ENCODE data around the gene ESRRA.
"Not testable (repeated sequence)": the region's sequence is repeated elsewhere in the genome, so short reads cannot be mapped to it uniquely, and the experiment has no call there.

Gene ESRRA

DNA sequence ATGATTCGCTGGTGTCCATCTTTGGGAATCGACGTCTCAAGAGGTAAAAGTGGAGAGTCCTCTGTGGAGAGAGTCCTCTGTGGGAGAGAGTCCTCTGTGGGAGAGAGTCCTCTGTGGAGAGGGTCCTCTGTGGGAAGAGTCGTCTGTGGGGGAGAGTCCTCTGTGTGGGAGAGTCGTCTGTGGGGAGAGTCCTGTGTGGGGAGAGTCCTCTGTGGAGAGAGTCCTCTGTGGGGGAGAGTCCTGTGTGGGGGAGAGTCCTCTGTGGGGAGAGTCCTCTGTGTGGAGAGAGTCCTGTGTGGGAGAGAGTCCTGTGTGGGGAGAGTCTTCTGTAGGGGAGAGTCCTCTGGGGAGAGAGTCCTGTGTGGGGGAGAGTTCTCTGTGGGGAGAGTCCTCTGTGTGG is 15.7 kb downstream of the ESRRA start:
- peaks cover 31% of the 10 kb centered on the region for H3K36me3 ChIP-seq (ENCODE audit: control insufficient read depth, insufficient read depth, low read length)
- H3K4me1 ChIP-seq (ENCODE audit: control insufficient read depth, insufficient read depth, low read length): no peaks in the 10 kb centered on the region
- H3K9me3 ChIP-seq (ENCODE audit: control insufficient read depth, insufficient read depth, low read length): no peaks in the 10 kb centered on the region
- H3K4me3 ChIP-seq (ENCODE audit: low read depth, low read length): no peak overlapping the region
- no peaks in the 10 kb centered on the region for H3K27me3 ChIP-seq (ENCODE audit: control insufficient read depth, insufficient read depth, low read length)
- H3K9ac ChIP-seq (ENCODE audit: low read depth, low read length): no peak overlapping the region

DNA sequence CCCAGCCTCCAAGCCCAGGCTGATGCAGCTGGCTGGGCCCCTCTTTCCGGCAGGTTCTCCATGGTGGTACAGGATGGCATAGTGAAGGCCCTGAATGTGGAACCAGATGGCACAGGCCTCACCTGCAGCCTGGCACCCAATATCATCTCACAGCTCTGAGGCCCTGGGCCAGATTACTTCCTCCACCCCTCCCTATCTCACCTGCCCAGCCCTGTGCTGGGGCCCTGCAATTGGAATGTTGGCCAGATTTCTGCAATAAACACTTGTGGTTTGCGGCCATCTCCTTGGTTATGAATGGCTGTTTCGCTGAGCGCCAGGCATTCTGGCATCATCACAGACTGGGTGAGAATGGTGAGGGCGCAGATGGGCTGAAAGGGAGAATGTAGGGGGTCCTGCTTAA is 16.2 kb downstream of the ESRRA start:
- H3K9me3 ChIP-seq (ENCODE audit: control insufficient read depth, insufficient read depth, low read length): no peaks in the 10 kb centered on the region
- H3K27me3 ChIP-seq (ENCODE audit: control insufficient read depth, insufficient read depth, low read length): no peaks in the 10 kb centered on the region
- H3K36me3 ChIP-seq (ENCODE audit: control insufficient read depth, insufficient read depth, low read length): peaks cover 28% of the 10 kb centered on the region
- H3K4me3 ChIP-seq (ENCODE audit: low read depth, low read length): no peak overlapping the region
- no peaks in the 10 kb centered on the region for H3K4me1 ChIP-seq (ENCODE audit: control insufficient read depth, insufficient read depth, low read length)
- no peak overlapping the region for H3K9ac ChIP-seq (ENCODE audit: low read depth, low read length)

DNA sequence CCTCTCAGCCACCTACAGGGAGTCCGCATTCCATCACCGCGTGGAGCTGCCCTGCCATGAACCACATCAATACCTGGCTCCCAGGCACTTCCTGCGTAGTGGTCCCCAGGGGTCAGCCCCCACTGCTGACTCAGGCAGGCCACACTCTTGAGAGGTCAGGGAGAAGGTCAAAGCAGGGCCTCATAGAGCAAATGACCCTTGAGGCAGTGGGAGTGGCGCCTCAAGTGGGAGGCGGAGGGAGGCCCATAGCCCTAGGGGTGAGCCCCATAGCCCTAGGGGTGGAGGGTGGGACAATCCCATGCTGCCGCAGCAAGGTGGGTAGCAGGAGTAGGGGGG is 17.6 kb downstream of the ESRRA start:
- Histone ChIP-seq H3K4me1 (ENCODE audit: control insufficient read depth, insufficient read depth, low read length) (no peaks in the 10 kb centered on the region), H3K27me3 (ENCODE audit: control insufficient read depth, insufficient read depth, low read length) (no peaks in the 10 kb centered on the region), H3K9ac (ENCODE audit: low read depth, low read length) (no peak overlapping the region), H3K36me3 (ENCODE audit: control insufficient read depth, insufficient read depth, low read length) (peaks cover 28% of the 10 kb centered on the region), H3K4me3 (ENCODE audit: low read depth, low read length) (no peak overlapping the region), H3K9me3 (ENCODE audit: control insufficient read depth, insufficient read depth, low read length) (no peaks in the 10 kb centered on the region)

DNA sequence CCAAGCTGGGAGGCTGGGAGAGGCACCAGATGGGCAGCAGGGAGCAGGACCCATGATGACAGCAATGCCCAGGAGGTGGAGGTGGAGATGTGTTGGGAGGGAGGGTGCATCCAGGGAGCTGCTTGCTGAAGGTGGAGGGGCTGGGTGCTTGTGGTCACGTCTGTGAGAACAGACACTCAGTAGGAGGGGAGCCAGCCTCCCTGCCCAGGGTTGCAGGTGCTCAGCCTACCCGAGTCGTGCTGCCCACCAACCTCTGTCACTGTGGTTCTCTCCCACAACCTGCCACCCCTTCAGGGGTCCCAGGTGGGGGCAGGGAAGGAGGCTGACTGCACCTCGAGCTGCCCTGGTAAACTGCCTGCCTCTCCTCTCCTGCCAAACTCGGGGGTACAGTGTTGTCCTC is 18.0 kb downstream of the ESRRA start:
- peaks cover 28% of the 10 kb centered on the region for H3K36me3 ChIP-seq (ENCODE audit: control insufficient read depth, insufficient read depth, low read length)
- no peak overlapping the region for H3K4me3 ChIP-seq (ENCODE audit: low read depth, low read length)
- H3K27me3 ChIP-seq (ENCODE audit: control insufficient read depth, insufficient read depth, low read length): no peaks in the 10 kb centered on the region
- no peaks in the 10 kb centered on the region for H3K4me1 ChIP-seq (ENCODE audit: control insufficient read depth, insufficient read depth, low read length)
- H3K9me3 ChIP-seq (ENCODE audit: control insufficient read depth, insufficient read depth, low read length): no peaks in the 10 kb centered on the region
- H3K9ac ChIP-seq (ENCODE audit: low read depth, low read length): no peak overlapping the region

DNA sequence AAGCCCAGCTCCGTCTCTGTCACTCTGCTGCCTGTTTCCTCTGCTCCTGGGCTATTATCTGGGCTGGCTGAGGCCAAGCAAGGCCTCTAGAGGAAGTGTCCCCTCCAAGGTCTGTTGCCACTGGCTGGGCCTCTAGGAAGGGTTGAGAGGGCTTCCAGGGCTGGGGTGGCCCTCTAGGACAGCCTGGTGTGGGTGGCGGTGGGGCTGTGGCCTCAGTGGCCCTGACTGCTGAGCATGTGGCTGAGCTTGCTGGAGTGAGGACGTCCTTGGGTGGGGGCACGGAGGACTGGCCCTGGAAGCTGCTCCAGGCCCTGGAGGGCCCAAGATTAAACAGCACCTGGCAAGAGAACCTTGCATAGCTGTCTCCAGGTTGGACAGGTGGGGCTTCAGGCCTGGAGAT is 18.7 kb downstream of the ESRRA start:
- peaks cover 28% of the 10 kb centered on the region for H3K36me3 ChIP-seq (ENCODE audit: control insufficient read depth, insufficient read depth, low read length)
- H3K9ac ChIP-seq (ENCODE audit: low read depth, low read length); H3K4me1 ChIP-seq (ENCODE audit: control insufficient read depth, insufficient read depth, low read length): not testable (repeated sequence)

DNA sequence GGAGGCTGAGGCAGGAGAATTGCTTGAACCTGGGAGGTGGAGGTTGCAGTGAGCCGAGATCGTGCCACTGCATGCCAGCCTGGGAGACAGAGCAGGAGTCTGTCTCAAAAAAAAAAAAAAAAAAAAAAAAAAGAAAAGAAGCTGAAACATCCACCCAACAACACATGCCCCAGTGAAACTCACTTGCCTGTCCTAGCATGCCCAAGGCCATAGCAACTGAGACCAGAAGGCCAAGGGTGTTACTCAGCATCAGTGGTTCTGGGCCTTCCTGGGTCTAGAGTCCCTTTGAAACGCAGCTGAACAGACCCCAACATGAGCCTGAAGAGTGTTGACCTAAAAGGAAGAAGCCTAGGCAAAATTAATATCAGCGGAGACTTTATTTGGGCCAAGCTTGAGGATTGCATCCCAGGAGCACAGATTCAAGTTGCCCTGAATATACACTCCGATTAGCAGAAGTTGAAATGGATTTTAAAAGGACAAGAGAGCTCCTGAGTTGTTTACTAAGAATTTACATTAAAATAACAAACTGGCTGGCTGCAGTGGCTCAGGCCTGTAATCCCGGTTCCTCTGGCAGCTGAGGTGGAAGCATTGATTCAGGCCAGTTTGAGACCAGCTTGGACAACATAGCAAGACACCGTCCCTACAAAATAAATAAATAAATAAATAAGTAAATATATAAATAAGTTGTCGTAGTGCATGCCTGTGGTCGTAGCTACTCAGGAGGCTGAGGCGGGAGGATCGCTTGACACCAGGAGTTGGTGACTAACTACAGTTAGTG is 19.6 kb downstream of the ESRRA start:
- no peak overlapping the region for H3K9ac ChIP-seq (ENCODE audit: low read depth, low read length)
- no peaks in the 10 kb centered on the region for H3K4me1 ChIP-seq (ENCODE audit: control insufficient read depth, insufficient read depth, low read length)
- H3K36me3 ChIP-seq (ENCODE audit: control insufficient read depth, insufficient read depth, low read length): peaks cover 26% of the 10 kb centered on the region
- no peaks in the 10 kb centered on the region for H3K9me3 ChIP-seq (ENCODE audit: control insufficient read depth, insufficient read depth, low read length)
- no peaks in the 10 kb centered on the region for H3K27me3 ChIP-seq (ENCODE audit: control insufficient read depth, insufficient read depth, low read length)
- no peak overlapping the region for H3K4me3 ChIP-seq (ENCODE audit: low read depth, low read length)

More for the DNA sequence above, 18.7 kb downstream of the ESRRA start:
- not testable (repeated sequence) for H3K9me3 ChIP-seq (ENCODE audit: control insufficient read depth, insufficient read depth, low read length); H3K4me3 ChIP-seq (ENCODE audit: low read depth, low read length); H3K27me3 ChIP-seq (ENCODE audit: control insufficient read depth, insufficient read depth, low read length)

DNA sequence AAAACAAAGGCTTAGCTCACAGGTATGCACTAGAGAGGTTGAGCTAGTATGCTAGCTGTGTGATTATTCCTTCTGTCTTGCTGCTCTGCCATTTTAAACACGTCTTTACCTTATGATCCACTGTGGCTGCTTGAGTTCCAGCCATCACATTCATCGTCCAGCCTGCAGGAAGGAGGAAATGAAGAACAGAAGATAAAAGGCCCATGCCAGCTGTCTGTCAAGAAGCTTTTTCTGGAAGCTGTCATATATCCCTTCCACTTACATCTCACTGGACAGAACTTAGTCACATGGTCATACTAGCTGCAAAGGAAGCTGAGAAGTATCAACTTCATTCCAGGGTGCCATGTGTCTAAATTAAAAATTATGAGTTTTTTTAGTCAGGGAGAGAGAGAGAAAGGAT is 22.1 kb downstream of the ESRRA start:
- Histone ChIP-seq H3K9ac (ENCODE audit: low read depth, low read length) (no peak overlapping the region), H3K36me3 (ENCODE audit: control insufficient read depth, insufficient read depth, low read length) (peaks cover 9% of the 10 kb centered on the region), H3K27me3 (ENCODE audit: control insufficient read depth, insufficient read depth, low read length) (no peaks in the 10 kb centered on the region), H3K4me3 (ENCODE audit: low read depth, low read length) (no peak overlapping the region), H3K9me3 (ENCODE audit: control insufficient read depth, insufficient read depth, low read length) (no peaks in the 10 kb centered on the region), H3K4me1 (ENCODE audit: control insufficient read depth, insufficient read depth, low read length) (peaks cover 6% of the 10 kb centered on the region)

DNA sequence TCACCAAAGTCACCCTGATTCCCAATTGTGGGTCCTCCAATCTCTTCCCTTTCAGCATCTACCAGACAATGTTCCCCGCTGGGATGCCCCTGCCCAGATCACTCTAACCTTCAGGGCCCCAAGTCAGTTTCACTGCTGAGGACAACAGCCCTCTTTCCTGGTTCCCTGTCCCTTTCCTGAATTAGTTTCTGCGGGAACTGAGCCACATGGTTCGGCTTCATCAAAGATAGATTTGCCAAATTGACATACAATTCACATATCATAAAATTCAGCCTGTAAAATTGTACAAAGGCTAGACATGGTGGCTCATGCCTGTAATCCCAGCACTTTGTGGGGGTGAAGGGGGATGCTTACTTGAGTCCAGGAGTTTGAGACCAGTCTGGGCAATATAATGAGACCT is 22.7 kb downstream of the ESRRA start:
- no peaks in the 10 kb centered on the region for H3K9me3 ChIP-seq (ENCODE audit: control insufficient read depth, insufficient read depth, low read length)
- H3K4me3 ChIP-seq (ENCODE audit: low read depth, low read length): no peak overlapping the region
- no peaks in the 10 kb centered on the region for H3K27me3 ChIP-seq (ENCODE audit: control insufficient read depth, insufficient read depth, low read length)
- H3K36me3 ChIP-seq (ENCODE audit: control insufficient read depth, insufficient read depth, low read length): peaks cover 3% of the 10 kb centered on the region
- H3K9ac ChIP-seq (ENCODE audit: low read depth, low read length): no peak overlapping the region
- peaks cover 6% of the 10 kb centered on the region for H3K4me1 ChIP-seq (ENCODE audit: control insufficient read depth, insufficient read depth, low read length)

DNA sequence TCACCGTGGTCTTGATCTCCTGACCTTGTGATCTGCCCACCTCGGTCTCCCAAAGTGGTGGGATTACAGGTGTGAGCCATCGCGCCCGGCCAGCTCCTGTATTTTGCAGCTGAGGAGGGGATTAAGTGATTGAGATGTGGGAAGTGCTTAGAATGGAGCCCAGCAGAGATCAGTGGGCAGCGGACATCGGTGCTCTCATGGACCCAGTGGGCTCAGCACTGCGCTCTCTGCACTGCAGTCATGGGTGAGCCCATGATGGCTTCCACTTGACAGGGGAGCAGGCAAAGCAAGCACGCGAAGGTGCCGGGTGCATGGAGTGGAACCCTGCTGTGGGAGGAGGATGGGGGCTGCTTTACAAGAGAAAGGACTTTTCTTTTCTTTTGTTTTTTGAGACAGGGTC is 25.6 kb downstream of the ESRRA start:
- H3K4me3 ChIP-seq (ENCODE audit: low read depth, low read length): no peak overlapping the region
- H3K4me1 ChIP-seq (ENCODE audit: control insufficient read depth, insufficient read depth, low read length): peaks cover 6% of the 10 kb centered on the region
- no peaks in the 10 kb centered on the region for H3K9me3 ChIP-seq (ENCODE audit: control insufficient read depth, insufficient read depth, low read length)
- no peaks in the 10 kb centered on the region for H3K36me3 ChIP-seq (ENCODE audit: control insufficient read depth, insufficient read depth, low read length)
- H3K9ac ChIP-seq (ENCODE audit: low read depth, low read length): no peak overlapping the region
- H3K27me3 ChIP-seq (ENCODE audit: control insufficient read depth, insufficient read depth, low read length): no peaks in the 10 kb centered on the region

DNA sequence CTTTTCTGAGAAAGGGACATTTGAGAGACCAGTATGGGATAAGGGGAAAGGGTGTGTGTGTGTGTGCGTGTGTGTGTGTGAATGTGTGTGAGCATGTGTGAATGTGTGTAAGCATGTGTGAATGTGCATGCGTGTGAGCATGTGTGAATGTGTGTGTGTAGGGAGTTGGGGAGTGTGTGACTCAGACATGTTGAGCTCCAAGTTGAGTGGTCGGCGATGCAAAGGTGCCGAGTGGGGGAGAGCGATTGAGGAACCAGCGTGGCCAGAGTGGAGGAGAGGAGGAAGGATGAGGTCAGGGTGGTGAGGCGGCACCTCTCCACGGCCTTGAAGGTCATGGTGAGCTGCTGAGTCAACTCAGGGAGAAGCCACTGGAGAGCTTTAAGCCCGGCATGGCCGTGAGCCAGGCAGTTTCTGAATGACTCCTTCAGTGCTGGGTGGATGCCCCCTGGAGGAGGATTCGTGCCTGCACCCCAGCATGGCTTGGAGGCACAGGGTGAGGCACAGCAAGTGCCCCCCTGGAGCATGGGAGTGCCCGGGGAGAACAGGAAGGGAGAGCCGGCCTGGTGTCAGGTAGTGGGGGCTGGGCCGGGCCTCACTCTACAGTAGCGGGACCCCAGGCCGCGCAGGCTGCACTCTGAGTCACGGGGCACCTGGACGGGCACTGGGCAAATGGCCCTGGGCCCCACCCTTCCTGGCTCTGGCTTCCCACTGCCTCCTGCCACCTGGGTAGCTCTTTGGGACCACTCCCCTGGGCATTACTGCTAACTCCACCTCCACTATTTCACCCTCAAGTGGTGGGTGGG is 26.4 kb downstream of the ESRRA start:
- no peaks in the 10 kb centered on the region for H3K27me3 ChIP-seq (ENCODE audit: control insufficient read depth, insufficient read depth, low read length)
- H3K9ac ChIP-seq (ENCODE audit: low read depth, low read length): no peak overlapping the region
- H3K9me3 ChIP-seq (ENCODE audit: control insufficient read depth, insufficient read depth, low read length): no peaks in the 10 kb centered on the region
- H3K4me1 ChIP-seq (ENCODE audit: control insufficient read depth, insufficient read depth, low read length): peaks cover 6% of the 10 kb centered on the region
- H3K4me3 ChIP-seq (ENCODE audit: low read depth, low read length): no peak overlapping the region
- no peaks in the 10 kb centered on the region for H3K36me3 ChIP-seq (ENCODE audit: control insufficient read depth, insufficient read depth, low read length)

DNA sequence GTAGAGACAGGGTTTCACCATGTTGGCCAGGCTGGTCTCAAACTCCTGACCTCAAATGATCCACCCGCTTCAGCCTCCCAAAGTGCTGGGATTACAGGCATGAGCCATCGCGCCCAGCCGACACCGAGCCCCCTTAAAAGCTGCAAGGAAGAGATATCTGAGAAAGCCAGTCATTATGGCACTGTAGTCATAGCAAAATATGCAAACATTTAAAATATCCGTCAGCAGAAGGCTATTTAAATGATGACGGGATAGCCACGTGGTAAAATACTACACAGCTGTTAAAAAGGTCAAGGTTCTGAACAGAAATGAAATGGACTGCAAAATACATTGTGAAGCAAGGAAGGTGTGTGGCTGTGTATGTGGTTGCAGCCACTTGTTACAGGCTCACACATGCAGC is 28.2 kb downstream of the ESRRA start:
- no peaks in the 10 kb centered on the region for H3K27me3 ChIP-seq (ENCODE audit: control insufficient read depth, insufficient read depth, low read length)
- no peak overlapping the region for H3K9ac ChIP-seq (ENCODE audit: low read depth, low read length)
- H3K36me3 ChIP-seq (ENCODE audit: control insufficient read depth, insufficient read depth, low read length): no peaks in the 10 kb centered on the region
- H3K4me1 ChIP-seq (ENCODE audit: control insufficient read depth, insufficient read depth, low read length): peaks cover 6% of the 10 kb centered on the region
- H3K4me3 ChIP-seq (ENCODE audit: low read depth, low read length): no peak overlapping the region
- no peaks in the 10 kb centered on the region for H3K9me3 ChIP-seq (ENCODE audit: control insufficient read depth, insufficient read depth, low read length)

All from iPS-15b (cell line).